HUES48 (cell line): ENCODE data around the gene PITPNC1.

Experiments used
- H3K27ac ChIP-seq: one replicate; pipeline ENCODE4 v1.7.0; 2013; ENCODE audit warnings: low read depth, low read length, inconsistent platforms
- H3K27me3 ChIP-seq: 2 replicates; pipeline ENCODE4 v1.6.1; 2013; ENCODE audit warnings: mild to moderate bottlenecking, low read length; ENCODE audit not compliant: control insufficient read depth, insufficient read depth
- H3K36me3 ChIP-seq: 2 replicates; pipeline ENCODE4 v1.6.1; 2013; ENCODE audit warnings: low read length; ENCODE audit not compliant: control insufficient read depth, insufficient read depth
- H3K4me1 ChIP-seq: 2 replicates; pipeline ENCODE4 v1.6.1; 2013; ENCODE audit warnings: mild to moderate bottlenecking, low read length; ENCODE audit not compliant: control insufficient read depth, insufficient read depth
- H3K4me3 ChIP-seq: 2 replicates; pipeline ENCODE4 v1.5.1; 2013; ENCODE audit warnings: mild to moderate bottlenecking, low read depth, low read length
- H3K9ac ChIP-seq: 2 replicates; pipeline ENCODE4 v1.6.1; 2013; ENCODE audit warnings: mild to moderate bottlenecking, low read depth, low read length, moderate library complexity
- H3K9me3 ChIP-seq: 2 replicates; pipeline ENCODE4 v1.6.1; 2013; ENCODE audit warnings: low read length; ENCODE audit not compliant: control insufficient read depth, insufficient read depth

The PITPNC1 gene

DNA sequence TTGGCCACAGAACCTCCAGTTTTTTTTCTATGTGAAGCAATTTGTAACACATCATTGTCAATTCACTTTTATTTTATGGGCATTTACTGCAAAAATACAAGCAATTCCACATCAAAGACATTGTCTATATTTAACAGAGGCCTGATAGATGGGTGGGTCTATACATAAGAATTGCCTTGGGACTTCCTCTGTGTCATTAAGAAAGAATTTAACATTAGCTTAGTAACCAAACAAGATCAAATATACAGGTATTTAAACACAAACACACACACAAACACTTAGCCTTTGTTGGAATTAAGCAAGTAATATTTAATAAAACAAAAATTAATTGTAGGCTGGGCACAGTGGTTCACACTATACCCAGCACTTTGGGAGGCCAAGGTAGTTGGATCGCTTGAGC lies 4.3 kb upstream of the PITPNC1 start:
- H3K27me3 ChIP-seq: no peaks in the 10 kb centered on the region
- H3K36me3 ChIP-seq: no peaks in the 10 kb centered on the region
- H3K4me1 ChIP-seq: peaks cover 11% of the 10 kb centered on the region; the same call in 1 of the 2 replicates
- no peaks in the 10 kb centered on the region for H3K9me3 ChIP-seq
- no peak overlapping the region for H3K27ac ChIP-seq
- H3K4me3 ChIP-seq: no peak overlapping the region
- no peak overlapping the region for H3K9ac ChIP-seq

GRCh38 chr17:67374329-67375053 lies 2.6 kb upstream of the PITPNC1 start:
- Histone ChIP-seq H3K9me3 (no peaks in the 10 kb centered on the region), H3K4me3 (no peak overlapping the region), H3K9ac (no peak overlapping the region), H3K27ac (no peak overlapping the region), H3K27me3 (no peaks in the 10 kb centered on the region), H3K4me1 (peaks cover 16% of the 10 kb centered on the region), H3K36me3 (peaks cover 3% of the 10 kb centered on the region; the same call in 1 of the 2 replicates)

DNA sequence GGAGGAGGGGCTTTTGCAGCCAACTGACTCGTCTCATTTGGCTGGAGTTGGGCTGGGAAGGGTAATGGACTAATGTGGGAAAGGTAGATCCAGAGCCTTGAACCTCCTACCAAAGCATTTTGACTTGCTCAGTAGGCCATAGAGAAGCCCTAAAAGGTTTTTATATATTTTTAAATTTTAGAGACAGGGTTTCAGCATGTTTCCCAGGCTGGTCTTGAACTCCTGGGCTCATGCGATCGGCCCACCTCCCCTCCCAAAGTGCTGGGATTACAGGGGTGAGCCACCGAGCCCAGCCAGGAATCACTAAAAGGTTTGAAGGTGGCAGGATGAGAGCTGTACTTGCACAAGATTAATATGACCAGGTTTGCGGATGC lies 2.0 kb upstream of the PITPNC1 start:
- H3K9ac ChIP-seq: no peak overlapping the region
- no peaks in the 10 kb centered on the region for H3K9me3 ChIP-seq
- H3K4me3 ChIP-seq: no peak overlapping the region
- H3K4me1 ChIP-seq: peaks cover 17% of the 10 kb centered on the region
- no peaks in the 10 kb centered on the region for H3K27me3 ChIP-seq
- H3K36me3 ChIP-seq: peaks cover 4% of the 10 kb centered on the region; the same call in 1 of the 2 replicates
- no peak overlapping the region for H3K27ac ChIP-seq

DNA sequence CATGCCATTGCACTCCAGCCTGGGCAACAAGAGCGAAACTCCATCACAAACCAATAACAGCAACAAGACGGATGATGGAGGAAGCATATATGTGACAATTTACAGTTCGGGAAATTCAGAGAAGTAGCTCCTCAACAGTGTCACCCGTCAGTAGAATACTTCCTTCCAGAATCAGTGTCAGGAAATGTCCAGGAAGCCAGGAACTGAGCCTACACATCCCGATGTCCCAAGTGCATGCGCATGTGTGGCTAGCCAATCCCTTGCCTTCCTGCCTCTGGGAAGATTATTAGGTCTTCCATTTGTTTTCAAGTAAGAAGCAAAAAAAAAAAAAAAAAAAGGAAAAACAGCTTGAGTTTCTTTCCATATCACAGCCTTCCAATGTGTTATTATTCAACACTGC lies 1.4 kb upstream of the PITPNC1 start:
- Histone ChIP-seq H3K9ac (no peak overlapping the region), H3K9me3 (no peaks in the 10 kb centered on the region), H3K36me3 (peaks cover 4% of the 10 kb centered on the region; the same call in 1 of the 2 replicates), H3K27ac (no peak overlapping the region), H3K4me1 (peaks cover 17% of the 10 kb centered on the region), H3K4me3 (no peak overlapping the region), H3K27me3 (no peaks in the 10 kb centered on the region)

GRCh38 chr17:67376415-67376736 lies 705 bp upstream of the PITPNC1 start:
- peak overlapping the region; percentile 95 for H3K27ac ChIP-seq
- no peaks in the 10 kb centered on the region for H3K27me3 ChIP-seq
- H3K9me3 ChIP-seq: no peaks in the 10 kb centered on the region
- H3K9ac ChIP-seq: no peak overlapping the region; the same call in 1 of the 2 replicates
- peak overlapping the region; percentile 79 for H3K4me3 ChIP-seq
- peaks cover 17% of the 10 kb centered on the region for H3K4me1 ChIP-seq
- H3K36me3 ChIP-seq: peaks cover 4% of the 10 kb centered on the region; the same call in 1 of the 2 replicates

- H3K4me1 ChIP-seq: peaks cover 17% of the 10 kb centered on the region
- no peaks in the 10 kb centered on the region for H3K27me3 ChIP-seq
- peak overlapping the region; percentile 95 for H3K27ac ChIP-seq
These were observed 690 bp downstream of the PITPNC1 start for GRCh38 chr17:67377488-67378453.

GRCh38 chr17:67378454-67379250 lies 1.6 kb downstream of the PITPNC1 start:
- Histone ChIP-seq H3K4me1 (peaks cover 17% of the 10 kb centered on the region), H3K27ac (peak overlapping the region; percentile 95), H3K36me3 (peaks cover 10% of the 10 kb centered on the region), H3K9ac (peak overlapping the region; percentile 79), H3K9me3 (no peaks in the 10 kb centered on the region), H3K4me3 (peak overlapping the region; percentile 79), H3K27me3 (no peaks in the 10 kb centered on the region)

More at GRCh38 chr17:67377488-67378453, 690 bp downstream of the PITPNC1 start:
- Histone ChIP-seq H3K9ac (peak overlapping the region; percentile 79), H3K9me3 (no peaks in the 10 kb centered on the region), H3K36me3 (peaks cover 4% of the 10 kb centered on the region; the same call in 1 of the 2 replicates), H3K4me3 (peak overlapping the region; percentile 79)

GRCh38 chr17:67379251-67379630 lies 2.2 kb downstream of the PITPNC1 start:
- Histone ChIP-seq H3K27ac (peak overlapping the region; percentile 76), H3K27me3 (no peaks in the 10 kb centered on the region), H3K36me3 (peaks cover 10% of the 10 kb centered on the region), H3K9me3 (no peaks in the 10 kb centered on the region), H3K4me3 (peak overlapping the region; percentile 79), H3K4me1 (peaks cover 17% of the 10 kb centered on the region), H3K9ac (peak overlapping the region; percentile 27)

- Histone ChIP-seq H3K27me3 (no peaks in the 10 kb centered on the region), H3K4me1 (peaks cover 6% of the 10 kb centered on the region), H3K9ac (no peak overlapping the region), H3K36me3 (peaks cover 10% of the 10 kb centered on the region), H3K4me3 (no peak overlapping the region), H3K27ac (no peak overlapping the region), H3K9me3 (no peaks in the 10 kb centered on the region)
These were observed 4.8 kb downstream of the PITPNC1 start for GRCh38 chr17:67381929-67382257.

DNA sequence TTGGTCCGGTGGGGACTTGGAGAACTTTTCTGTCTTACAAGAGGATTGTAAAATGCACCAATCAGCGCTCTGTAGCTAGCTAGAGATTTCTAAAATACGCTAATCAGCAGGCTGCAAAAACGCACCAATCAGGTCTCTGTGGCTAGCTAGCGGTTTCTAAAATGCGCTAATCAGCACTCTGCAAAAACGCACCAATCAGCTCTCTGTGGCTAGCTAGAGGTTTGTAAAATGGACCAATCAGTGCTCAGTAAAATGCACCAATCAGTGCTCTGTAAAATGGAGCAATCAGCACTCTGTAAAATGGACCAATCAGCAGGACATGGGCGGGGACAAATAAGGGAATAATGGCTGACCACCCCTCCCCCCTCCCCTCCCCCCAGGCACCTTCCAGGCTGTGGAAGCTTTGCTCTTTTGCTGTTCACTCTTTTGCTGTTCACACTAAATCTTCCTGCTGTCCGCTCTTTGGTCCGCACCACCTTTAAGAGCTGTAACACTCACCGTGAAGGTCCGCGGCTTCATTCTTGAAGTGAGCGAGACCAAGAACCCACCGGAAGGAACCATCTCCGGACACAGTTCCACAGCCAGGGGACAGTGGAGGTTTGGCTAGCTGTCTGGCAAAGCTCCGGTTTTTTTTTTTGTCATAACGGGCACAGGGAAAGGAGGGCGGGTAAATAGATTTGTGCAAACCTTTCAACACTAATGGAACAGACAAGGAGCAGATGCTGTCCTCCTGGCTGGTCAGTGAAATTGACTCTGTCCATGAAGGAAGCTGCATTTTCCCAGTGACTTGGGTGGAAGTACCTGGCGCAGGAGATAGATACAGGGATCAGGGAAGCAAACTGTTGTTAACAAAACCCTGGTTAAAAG lies 8.3 kb downstream of the PITPNC1 start:
- no peaks in the 10 kb centered on the region for H3K9me3 ChIP-seq
- H3K9ac ChIP-seq: no peak overlapping the region
- H3K4me1 ChIP-seq: no peaks in the 10 kb centered on the region
- no peak overlapping the region for H3K27ac ChIP-seq
- no peak overlapping the region for H3K4me3 ChIP-seq
- peaks cover 6% of the 10 kb centered on the region; the same call in 1 of the 2 replicates for H3K36me3 ChIP-seq
- H3K27me3 ChIP-seq: no peaks in the 10 kb centered on the region
